CD4-positive, alpha-beta T cell treated with Interleukin-4 for 1 hour (primary cell): ENCODE data around the gene CLCNKA.
"Not testable (repeated sequence)": the region's sequence is repeated elsewhere in the genome, so short reads cannot be mapped to it uniquely, and the experiment has no call there.

Experiments
- DNase-seq, 2 donors: peaks; one replicate each; pipeline ENCODE4 v3.0.0-alpha.2; 2020 to 2022

Gene CLCNKA

DNA sequence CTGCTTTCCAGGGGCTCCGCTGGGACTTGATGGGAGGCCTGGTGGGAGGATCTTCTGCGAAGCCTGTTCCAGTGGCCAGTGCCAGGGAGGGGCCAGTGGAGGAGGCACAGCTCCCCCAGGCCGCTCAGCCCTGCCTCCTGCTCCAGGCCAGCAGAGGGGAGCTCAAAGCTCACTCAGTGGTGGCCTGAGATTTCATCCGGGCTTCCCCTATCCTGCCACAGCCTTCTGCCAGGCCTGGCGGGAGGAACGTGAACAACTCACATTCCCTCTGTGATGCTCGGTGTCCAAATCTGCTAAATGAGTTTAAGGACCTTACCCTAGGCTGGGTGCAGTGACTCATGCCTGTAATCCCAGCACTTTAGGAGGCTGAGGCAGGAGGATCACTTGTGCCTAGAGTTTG lies 25.0 kb downstream of the CLCNKA start:
- no peak for DNase-seq

DNA sequence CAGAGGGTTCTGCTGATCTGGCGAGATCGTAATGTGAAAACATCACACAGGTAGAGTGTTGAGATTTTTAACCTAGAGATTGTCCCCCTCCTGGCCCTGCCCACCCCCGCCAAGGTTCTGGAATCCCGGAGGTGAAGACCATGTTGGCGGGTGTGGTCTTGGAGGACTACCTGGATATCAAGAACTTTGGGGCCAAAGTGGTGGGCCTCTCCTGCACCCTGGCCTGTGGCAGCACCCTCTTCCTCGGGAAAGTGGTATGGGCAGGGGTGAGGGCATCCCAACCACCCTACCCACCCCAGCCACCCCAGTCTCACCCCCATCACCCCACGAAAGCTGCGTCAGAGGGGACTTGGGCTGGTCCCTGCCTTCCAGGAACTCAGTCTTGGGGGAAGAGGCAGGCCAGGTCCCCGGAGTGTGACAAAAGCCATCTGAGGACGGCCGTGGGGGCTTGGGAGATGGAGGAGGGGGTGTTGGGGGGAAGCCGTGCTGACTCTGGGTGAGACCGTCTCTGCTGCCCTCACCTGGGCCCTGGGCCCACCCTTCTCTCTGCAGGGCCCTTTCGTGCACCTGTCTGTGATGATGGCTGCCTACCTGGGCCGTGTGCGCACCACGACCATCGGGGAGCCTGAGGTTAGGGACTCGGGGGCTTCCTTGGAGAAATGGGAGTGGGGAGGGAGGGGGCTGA lies 26.1 kb downstream of the CLCNKA start:
- no peak for DNase-seq

DNA sequence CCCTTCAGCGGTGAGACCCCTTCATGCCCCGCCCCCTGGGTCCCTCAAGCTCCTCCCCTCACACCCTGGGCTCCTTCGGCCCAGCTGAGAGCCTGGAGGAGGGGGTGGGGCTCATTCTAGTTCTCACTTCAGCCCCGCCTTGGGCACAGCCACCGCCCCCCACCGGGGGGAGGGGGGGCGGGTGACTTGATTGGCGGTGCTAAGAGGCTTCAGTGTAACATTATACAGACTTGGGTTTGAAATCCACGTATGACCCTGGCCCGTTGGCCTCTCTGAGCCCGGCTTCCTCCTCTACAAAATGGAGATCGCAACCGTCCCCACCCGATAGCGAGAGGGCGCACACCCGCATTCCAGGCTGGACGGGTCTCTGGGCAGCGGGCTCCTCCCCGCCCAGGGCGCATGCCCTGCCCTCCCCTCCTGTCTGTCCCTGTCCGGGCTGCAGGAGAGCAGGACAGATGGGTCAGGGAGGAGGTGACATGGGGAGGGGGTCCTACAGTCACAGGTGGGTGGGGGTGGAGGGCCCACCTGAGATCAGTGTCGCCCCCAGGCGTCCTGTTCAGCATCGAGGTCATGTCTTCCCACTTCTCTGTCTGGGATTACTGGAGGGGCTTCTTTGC lies 26.8 kb downstream of the CLCNKA start:
- peak; percentile 48 to 56 for DNase-seq

DNA sequence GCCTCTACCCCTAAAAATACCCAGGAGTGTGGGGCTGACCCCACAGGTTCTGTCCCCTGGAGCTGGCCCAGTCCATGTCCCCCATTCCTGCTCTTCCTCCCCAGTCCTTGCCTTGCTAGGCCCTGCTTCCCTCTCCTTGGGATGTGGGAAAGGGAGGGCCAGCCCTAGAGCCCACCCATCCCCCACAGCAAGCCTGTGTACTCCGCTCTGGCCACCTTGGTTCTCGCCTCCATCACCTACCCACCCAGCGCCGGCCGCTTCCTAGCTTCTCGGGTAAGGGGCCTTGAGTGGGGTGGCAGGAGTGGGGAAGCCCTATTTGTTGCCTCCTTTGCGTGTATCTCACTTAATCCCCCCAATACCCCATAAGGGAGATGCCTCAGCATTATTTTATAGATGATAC lies 28.5 kb downstream of the CLCNKA start:
- no peak for DNase-seq

DNA sequence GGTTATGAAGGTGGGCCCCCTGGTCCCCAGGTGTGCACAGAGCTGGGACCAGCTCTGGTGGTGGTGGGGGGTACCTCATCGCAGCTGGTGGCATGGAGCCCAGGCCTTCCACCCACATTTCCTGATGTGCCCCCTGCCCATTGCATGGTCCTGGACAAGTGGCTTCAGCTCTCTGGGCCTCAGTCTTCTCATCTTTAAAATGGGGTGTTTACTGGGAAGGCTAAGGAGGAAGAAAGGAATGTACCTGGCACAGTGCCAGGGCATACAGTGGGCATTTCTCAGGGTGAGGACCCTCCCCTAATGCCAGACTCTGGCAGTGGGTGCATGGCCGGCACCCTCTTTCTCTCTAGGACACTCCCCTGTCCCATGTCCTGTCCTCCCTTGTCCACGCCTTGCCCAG lies 29.2 kb downstream of the CLCNKA start:
- no peak for DNase-seq

DNA sequence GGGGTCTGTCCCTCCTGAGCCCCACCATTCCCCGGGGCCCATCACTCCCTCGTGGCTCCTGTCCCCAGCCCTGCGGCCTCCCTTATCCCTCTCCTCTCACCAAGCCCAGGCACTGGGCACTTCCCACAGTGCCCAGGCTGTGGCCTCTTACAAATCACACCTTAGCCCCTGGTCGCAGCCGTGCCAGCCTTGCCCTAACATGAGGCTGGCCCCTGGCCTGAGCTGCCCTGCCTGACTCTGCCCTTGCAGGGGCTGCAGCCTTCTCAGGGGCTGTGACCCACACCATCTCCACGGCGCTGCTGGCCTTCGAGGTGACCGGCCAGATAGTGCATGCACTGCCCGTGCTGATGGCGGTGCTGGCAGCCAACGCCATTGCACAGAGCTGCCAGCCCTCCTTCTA lies 30.1 kb downstream of the CLCNKA start:
- not testable (repeated sequence) for DNase-seq

DNA sequence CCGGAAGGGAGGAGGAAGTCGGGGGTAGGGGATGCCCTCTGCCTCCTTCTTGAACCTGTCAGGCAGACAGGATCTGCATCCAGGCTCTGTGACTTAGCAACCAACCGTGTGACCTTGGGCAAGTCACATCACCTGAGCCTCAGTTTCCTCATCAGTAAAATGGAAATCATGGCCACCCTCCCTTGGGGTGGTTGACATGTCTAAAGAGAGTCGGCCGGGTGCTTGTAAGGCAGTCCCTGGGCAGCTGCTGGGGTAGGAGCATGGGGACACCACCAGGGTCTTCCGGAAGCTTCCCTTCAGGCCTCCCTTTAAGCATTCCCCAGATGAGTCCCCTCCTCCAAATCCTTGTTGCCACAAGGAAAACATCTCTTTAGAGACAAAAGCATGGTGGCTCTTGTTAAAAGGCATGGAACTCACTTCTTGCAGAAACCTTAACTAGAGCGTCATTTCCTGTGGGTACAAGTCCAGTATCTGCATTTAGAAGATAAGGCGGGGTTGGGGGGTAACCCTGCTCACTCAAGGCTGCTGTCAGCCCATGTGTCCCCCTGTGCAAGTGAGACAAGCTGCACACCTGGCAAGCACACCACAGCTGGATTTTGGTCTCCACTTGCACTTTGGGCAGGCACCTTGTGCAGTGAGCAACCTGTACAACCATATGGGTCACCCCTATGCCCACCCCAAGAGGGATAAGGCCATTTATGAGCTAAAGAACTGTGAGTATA lies 32.1 kb downstream of the CLCNKA start:
- no peak for DNase-seq

DNA sequence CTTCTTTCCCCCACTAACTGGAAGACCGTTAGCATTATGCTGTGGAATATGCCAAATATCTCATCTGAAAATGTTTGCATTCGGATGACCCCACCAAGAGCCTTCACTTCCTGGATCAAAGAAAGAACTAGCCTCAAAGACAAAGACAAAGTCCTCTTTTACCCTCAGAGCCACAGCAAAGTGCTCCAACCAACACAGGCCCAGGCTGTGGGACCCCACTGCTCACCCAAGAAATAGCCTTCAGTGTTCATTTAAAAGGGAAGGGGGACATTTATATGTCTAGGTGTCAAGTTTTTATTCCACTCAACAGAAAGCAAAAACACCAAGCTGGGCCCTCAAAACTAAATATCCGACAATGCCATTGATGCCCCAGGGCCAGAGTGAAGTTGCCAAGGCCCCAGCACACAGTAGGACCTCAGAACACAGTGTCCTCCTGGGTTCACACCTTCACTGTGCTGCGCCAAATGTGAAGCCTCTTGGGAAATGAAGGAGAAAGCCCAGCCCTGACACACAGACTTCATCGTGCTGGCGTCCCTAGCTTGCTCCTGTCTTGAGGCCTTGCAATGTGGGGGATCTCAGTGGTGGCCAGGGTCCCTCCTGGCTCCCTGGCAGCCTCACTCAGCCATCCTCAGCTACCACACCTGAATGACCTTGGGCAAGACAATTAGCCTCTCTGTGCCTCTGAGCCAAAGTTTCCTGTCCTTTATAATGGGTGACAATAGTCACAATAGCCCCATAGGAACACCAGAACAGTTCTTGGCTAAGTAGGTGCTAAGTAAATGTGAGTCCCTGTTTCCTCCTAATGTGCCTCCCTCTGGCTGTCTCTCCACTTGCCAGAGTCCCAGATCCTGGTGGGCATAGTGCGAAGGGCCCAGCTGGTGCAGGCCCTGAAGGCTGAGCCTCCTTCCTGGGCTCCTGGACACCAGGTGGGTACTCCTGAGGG lies 33.0 kb downstream of the CLCNKA start:
- no peak for DNase-seq

DNA sequence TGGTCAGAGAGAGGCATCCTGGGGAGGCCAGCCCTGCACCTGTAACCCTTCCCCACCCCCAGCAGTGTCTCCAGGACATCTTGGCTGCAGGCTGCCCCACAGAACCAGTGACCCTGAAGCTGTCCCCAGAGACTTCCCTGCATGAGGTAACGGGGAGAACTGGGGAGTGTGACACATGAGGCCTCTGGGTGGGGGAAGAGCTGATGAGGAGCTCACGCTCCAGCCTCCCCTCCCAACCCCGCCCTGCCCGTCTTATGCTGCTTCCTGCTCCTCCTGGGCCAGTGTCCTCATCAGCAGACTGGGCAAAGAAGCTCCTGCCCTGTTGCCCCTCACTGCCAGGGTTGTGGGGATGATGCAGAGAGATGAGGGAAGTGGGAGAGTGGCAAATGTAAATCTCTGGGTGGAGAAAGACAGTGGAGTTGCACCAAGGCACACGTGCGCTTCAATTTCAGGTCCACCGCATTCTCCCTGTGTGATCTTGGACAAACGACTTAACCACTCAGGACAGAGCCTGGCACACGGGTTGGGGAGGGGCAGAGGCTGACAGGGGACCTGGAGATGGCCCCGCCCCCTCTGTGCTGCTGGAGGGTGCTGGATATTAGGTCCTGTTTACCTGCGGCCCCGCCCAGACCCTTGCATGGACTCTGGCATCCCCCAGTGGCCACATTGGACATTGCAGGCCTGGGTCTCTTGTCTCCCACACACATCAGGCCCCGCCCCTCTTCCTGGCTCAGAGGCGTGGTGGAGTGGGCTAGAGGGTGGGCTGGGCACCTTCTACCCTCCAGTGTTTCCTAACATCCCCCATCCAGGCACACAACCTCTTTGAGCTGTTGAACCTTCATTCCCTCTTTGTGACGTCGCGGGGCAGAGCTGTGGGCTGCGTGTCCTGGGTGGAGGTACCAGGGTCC lies 34.0 kb downstream of the CLCNKA start:
- DNase-seq = peak; percentile 86 to 90

DNA sequence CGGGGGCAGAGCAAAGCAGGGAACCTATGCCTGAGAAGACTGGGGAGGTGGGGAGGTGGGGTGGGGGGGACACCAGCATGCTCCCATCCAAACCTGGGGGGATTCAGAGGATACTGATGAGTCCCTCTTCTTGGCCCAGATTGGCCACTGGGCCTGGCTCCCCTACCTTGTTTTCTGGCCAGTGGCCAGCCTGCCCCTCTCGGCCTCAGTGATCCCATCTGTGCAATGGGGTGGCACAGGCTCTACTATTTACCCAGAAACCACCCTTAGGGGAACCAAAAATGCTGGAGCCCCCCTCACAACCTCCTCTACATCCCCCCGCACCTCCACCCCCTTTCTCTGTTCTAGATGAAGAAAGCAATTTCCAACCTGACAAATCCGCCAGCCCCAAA lies 34.7 kb downstream of the CLCNKA start:
- not testable (repeated sequence) for DNase-seq

DNA sequence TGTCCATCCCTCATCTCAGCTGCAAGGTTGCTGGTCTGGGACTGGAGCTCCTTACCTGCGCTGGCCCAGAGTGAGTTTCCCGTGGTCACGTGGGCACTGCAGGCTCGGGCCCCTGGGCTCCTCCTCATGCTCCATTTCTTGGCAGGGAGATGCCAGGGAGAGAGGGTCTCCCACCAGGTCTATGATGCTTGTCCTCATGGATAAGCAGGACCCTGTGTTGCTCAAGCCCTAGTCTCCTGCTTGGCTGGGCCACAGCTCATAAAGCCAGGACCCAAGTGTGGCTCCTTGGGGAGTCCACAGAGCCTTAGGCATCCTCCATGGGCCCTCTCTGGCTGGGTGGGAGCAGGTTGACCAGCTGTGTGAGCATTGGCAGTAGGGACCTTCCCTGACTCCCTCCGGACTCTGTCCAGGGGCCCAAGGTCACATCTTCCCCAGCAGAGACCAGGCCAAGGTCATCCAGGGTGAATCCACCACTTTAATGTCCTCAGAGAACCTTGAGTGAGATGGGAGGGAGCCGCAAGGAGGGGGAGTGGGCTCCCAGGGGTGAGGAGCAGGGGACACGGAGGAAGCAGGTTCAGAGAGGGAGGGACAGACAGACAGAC lies 35.6 kb downstream of the CLCNKA start:
- DNase-seq = not testable (repeated sequence)

DNA sequence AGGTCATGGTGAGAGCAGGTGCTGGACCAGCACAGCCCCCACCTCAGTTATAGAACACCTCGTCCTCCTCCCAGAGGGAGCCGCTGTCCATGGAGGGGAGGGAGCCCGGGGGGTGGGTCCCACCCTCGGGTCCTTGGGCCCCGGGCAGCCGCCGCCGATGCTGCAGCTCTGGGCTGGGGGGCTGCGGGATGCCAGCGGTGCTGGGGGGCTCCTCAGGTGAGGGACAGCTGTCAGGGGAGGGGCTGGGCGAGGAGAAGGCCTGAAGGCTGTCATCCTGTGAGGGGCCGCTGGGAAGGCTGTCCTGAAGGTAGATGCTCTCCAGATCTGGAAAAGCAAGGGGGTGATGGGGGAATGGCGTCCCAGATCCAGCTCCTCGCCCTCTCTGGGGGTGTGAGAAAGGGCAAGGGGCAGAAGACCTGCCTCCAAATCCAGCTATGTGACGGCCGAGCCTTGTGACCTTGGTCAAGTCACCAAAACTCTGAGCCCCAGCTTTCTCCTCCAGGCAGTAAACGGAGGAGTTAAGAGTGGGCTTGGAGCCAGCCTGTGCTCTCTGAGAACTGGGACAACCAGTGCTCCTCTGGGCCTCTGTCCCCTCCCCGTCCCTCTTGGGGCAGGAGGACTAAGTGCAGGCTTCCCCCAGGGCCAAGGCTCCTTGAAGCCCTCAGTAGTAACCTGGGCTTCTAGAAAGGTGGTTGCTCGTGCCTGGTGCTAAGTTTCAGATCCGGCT lies 36.7 kb downstream of the CLCNKA start:
- not testable (repeated sequence) for DNase-seq

DNA sequence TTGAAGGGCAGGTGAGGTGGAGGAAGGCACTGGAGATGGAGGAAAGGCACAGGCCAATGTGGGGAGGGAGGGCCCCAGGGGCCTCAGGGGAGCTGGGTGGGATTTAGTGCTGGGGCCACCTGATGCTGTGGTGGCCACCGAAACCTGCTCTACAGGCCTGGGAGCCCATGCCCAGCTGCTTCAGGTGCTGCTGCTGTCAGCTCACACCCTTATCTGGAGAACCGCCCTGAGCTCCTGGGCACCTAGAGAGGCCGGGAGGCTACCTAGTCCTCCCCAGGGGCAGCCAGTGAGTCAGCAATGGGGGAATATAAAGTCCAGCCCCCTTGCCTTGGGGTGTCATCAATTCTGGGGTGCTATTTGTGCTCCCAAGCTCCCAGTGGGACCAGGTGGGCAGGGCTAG lies 39.4 kb downstream of the CLCNKA start:
- DNase-seq = no peak

DNA sequence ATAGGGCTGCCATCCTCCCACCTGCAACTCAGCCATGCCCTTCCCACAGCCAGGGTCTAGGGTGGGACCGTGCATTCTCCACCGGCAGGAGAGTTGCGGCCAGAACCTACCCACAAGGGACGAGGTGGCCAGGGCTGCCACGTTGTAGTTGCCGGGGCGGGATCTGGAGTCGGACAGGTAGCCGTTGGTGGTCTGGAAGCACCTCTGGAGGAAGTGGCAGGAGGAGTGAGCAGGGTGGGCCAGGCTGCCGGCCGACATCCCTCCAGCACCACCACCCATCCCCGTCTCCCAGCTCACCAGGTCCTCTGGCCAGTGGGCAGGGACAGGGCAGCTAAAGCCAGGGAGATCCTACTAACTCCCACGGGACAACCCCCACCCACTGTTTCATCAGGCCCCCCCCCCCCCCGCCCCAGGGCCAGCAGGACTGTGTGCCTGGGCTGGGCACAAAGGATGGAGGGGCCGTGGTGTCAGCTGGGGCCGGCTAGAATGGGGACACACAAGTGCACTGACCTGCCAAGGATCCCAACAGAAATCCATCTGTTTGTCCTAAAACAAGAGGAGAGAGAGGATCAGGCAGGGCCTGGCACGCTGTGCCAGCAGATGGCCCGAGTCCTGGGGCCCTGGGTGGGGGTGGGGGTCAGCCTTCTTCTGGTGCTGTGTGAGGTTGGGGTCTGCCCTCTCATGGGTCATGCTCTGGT lies 40.3 kb downstream of the CLCNKA start:
- DNase-seq = not testable (repeated sequence)

DNA sequence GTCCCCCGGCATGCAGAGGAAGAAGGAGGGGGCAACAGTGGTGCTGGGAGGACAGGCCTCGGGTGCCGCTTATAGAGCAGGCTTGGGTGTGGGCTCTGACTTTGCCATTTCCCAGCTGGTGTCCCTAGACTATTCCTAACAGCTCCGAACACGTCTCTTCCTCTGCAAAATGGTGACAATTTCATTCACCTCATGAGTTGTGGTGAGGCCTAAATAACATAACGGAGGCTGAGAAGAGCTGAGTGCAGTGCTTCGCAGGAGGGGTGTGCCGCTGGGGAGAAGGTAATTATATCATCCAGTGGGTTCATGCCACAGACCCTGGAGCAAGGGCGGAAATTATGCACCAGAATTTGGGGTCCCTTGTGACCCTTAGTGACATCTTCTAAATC lies 40.8 kb downstream of the CLCNKA start:
- not testable (repeated sequence) for DNase-seq

DNA sequence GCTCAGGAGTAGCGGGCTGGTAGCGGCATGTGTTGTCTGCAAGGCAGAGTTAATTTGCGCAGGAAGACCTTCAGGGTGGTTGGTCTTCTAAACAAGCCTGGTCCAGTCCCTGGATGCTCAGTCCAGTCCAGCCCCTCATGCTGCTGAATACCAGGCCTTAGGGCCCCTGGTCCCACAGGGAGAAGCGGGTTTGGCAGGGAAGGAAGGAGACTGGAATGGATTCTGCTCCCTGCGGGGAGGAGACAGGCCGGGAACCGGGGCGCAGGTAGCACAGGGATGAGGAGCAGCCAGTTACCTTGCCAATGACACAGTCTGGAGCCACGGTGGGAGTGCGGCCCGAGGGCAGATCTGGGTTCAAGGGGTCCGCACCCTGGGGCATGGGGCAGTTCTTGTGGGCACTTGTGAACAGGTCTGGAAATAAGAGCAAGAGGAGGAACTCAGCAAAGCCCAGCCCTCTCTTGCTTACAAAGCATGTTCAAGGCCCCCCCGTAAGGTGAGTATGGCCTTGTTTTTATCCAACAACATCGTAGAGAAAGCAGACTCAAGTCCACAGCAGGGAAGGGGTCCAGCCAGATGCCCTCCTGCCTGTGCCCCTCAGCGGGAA lies 41.5 kb downstream of the CLCNKA start:
- no peak for DNase-seq

DNA sequence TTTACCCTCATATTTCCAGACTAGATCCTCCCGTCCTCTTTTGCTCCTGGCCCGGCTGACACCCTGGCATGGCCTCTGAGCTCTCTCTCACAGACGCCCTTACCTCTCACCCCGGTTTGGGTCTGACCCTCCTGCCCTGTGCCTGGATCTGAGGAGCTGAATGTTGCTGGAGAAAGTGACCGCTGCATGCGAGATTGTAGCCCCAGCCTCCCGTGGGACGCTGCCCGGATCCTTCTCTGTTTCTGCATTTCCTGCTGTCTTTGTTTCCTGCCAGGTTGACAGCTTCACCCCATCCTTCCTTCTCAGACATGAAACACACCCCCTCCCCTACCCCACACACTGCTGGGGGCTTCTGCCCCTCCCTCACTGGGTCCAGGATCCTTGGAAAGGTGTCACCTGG lies 42.1 kb downstream of the CLCNKA start:
- DNase-seq = no peak

DNA sequence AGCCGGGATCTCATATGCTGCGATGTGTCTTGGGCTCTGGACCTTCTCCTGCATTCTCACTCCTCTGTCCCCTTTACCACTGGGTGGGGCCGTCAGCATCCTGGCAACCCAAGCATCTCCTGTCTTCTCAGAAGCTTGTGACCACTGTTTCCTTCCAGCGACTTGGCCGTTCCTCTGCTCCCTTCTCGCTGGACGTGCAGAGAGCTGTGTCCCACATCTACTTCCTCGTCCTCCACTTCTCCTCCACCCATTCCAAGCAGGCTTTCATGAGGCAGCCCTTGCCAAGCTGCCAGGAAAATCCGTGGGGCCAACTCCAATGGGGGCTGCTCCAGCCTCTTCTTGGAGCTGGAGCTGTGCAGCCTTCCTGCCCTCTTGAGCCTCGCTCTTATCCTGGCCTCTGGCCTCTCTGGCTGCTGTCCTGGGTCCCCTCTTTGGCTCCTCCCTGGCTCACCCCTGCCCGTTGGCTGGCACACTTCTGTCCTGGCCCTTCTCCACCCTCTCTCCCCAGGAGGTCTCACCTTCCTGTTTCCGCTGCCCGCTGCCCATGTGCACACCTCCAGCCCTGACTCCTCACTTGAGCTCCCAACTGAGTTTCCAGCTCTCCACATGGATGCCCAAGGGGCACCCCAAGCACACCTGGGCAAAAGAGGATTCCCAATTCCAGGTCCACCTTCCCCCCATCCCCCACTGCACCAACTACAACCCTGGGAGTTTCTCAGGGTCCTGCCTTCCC lies 42.9 kb downstream of the CLCNKA start:
- DNase-seq = no peak

DNA sequence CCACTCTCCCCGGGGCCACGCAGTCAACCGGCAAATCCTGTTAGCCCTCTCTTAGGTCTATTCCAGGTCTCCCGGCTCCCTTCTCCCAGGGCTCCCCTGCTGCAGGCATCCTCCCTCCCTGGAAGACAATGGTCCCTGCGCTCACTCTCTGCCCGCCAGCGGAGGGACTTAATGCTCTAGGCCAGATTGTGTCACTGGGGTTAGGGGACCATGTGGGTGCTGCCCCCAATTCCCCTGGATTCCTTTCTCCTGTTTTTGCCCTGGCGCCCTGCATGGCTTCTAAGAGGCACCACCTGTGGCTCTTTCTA lies 43.4 kb downstream of the CLCNKA start:
- no peak for DNase-seq
